ENCODE data around the gene FCSK. TPM values are rescaled to one million over a fixed set of nuclear protein-coding genes. Genes with fewer than 3 reads are reported as not detected.

FCSK gene
- total RNA-seq, 4 donors from 2014 or later = 20.3 to 40.2 (median 24.5) TPM

- Histone ChIP-seq H3K4me3 (replicated peaks in 1 of 3) (no peak overlapping the region), H3K36me3 (peaks cover 39 to 41% of the 10 kb centered on the region in 2 donors), H3K4me1 (no peaks in the 10 kb centered on the region), H3K27me3 (no peaks in the 10 kb centered on the region), H3K9me3 (no peaks in the 10 kb centered on the region), H3K27ac (no peak overlapping the region)
- intact Hi-C loops (cut with DNase I) = no loop called here
- TF ChIP-seq POLR2A (IDR thresholded peaks at IDR 0.05) (no peak), CTCF (IDR thresholded peaks at IDR 0.05) (no peak)
- no peak for DNase-seq
- WGBS, 2 donors = 90 to 97% methylated on average over 2 of the region's 2 CpGs
Observed at GRCh38 chr16:70494777-70495176, 40.4 kb downstream of the FCSK start.

- H3K4me1 ChIP-seq = no peaks in the 10 kb centered on the region
- no peaks in the 10 kb centered on the region for H3K9me3 ChIP-seq
- TF ChIP-seq POLR2A (IDR thresholded peaks at IDR 0.05) = no peak
- TF ChIP-seq CTCF (IDR thresholded peaks at IDR 0.05) = no peak
- H3K27ac ChIP-seq = no peak overlapping the region
- no peak overlapping the region for H3K4me3 ChIP-seq (replicated peaks in 1 of 3)
- no peak for DNase-seq
- intact Hi-C loops (cut with DNase I) = no loop called here
- WGBS, 2 donors = 91 to 96% methylated on average over 9 of the region's 9 CpGs
- H3K36me3 ChIP-seq = peaks cover 35 to 37% of the 10 kb centered on the region in 2 donors
- no peaks in the 10 kb centered on the region for H3K27me3 ChIP-seq
Observed at GRCh38 chr16:70495425-70496182, 41.2 kb downstream of the FCSK start.

GRCh38 chr16:70496513-70496912 lies 42.1 kb downstream of the FCSK start:
- TF ChIP-seq CTCF (IDR thresholded peaks at IDR 0.05) (no peak), POLR2A (IDR thresholded peaks at IDR 0.05) (no peak)
- Histone ChIP-seq H3K27me3 (no peaks in the 10 kb centered on the region), H3K36me3 (peaks cover 35 to 37% of the 10 kb centered on the region in 2 donors), H3K4me3 (replicated peaks in 1 of 3) (no peak overlapping the region), H3K4me1 (no peaks in the 10 kb centered on the region), H3K27ac (no peak overlapping the region), H3K9me3 (no peaks in the 10 kb centered on the region)
- intact Hi-C loops (cut with DNase I) = no loop called here
- WGBS, 2 donors = 96 to 100% methylated on average over 4 to 6 of the region's 6 CpGs
- DNase-seq = no peak

GRCh38 chr16:70508752-70509151 lies 54.4 kb downstream of the FCSK start:
- intact Hi-C loops (cut with DNase I) = no loop called here
- Histone ChIP-seq H3K27ac (no peak overlapping the region), H3K27me3 (no peaks in the 10 kb centered on the region), H3K9me3 (no peaks in the 10 kb centered on the region), H3K4me3 (replicated peaks in 1 of 3) (no peak overlapping the region), H3K4me1 (no peaks in the 10 kb centered on the region), H3K36me3 (peaks cover 47 to 70% of the 10 kb centered on the region in 2 donors)
- WGBS, 2 donors = 66 to 79% methylated on average over 5 of the region's 5 CpGs
- DNase-seq = no peak
- TF ChIP-seq POLR2A (IDR thresholded peaks at IDR 0.05) (no peak), CTCF (IDR thresholded peaks at IDR 0.05) (peak in 1 of 6 experiments; percentile 13)

GRCh38 chr16:70510216-70510615 lies 55.8 kb downstream of the FCSK start:
- Histone ChIP-seq H3K27me3 (no peaks in the 10 kb centered on the region), H3K4me1 (no peaks in the 10 kb centered on the region), H3K27ac (no peak overlapping the region), H3K36me3 (peaks cover 62 to 84% of the 10 kb centered on the region in 2 donors), H3K9me3 (no peaks in the 10 kb centered on the region), H3K4me3 (replicated peaks in 1 of 3) (no peak overlapping the region)
- DNase-seq = no peak
- no peak for TF ChIP-seq CTCF (IDR thresholded peaks at IDR 0.05)
- TF ChIP-seq POLR2A (IDR thresholded peaks at IDR 0.05) = no peak
- intact Hi-C loops (cut with DNase I) = no loop called here
- 96 to 98% methylated on average over 3 of the region's 3 CpGs for WGBS, 2 donors
